ENCODE data around the gene TMEM204. TPM values are rescaled to one million over a fixed set of nuclear protein-coding genes. Genes with fewer than 3 reads are reported as not detected.

Gene TMEM204
- total RNA-seq, 4 donors from 2014 or later, result 14.7 to 27.7 (median 22.1) TPM

GRCh38 chr16:1510272-1510671 is 23.2 kb upstream of the TMEM204 start:
- no peaks in the 10 kb centered on the region for H3K27me3 ChIP-seq
- peak; percentile 40 to 43 for ATAC-seq
- peaks cover 15 to 19% of the 10 kb centered on the region in 2 donors for H3K4me1 ChIP-seq
- intact Hi-C loops (cut with DNase I; ENCODE audit: low total_unique reads), result no loop called here
- H3K9me3 ChIP-seq, result no peaks in the 10 kb centered on the region
- H3K36me3 ChIP-seq, result peaks cover 0 to 16% of the 10 kb centered on the region in 2 donors
- TF ChIP-seq CTCF (IDR thresholded peaks at IDR 0.05 in 4 of 5, conservative IDR thresholded peaks at IDR 0.05 in 1 of 5) (no peak), POLR2A (IDR thresholded peaks at IDR 0.05) (no peak)
- peak overlapping the region; percentile 77 to 90 (median 84) for H3K27ac ChIP-seq
- in situ Hi-C loops (cut with MboI; ENCODE audit: low sequenced_read_pairs in 4 of 4), result no loop called here
- H3K4me3 ChIP-seq, result peak overlapping the region in 2 of 4 donors; percentile 11 to 13
- DNase-seq, result no peak

- peaks cover 15 to 19% of the 10 kb centered on the region in 2 donors for H3K4me1 ChIP-seq
- intact Hi-C loops (cut with DNase I; ENCODE audit: low total_unique reads), result no loop called here
- ATAC-seq (no peak), DNase-seq (no peak)
- H3K27ac ChIP-seq, result peak overlapping the region in 3 of 4 donors; percentile 77 to 90 (median 85)
- in situ Hi-C loops (cut with MboI; ENCODE audit: low sequenced_read_pairs in 4 of 4), result no loop called here
- no peaks in the 10 kb centered on the region for H3K27me3 ChIP-seq
- H3K9me3 ChIP-seq, result no peaks in the 10 kb centered on the region
- no peak for TF ChIP-seq CTCF (IDR thresholded peaks at IDR 0.05 in 4 of 5, conservative IDR thresholded peaks at IDR 0.05 in 1 of 5)
- H3K4me3 ChIP-seq, result no peak overlapping the region
- peaks cover 0 to 14% of the 10 kb centered on the region in 2 donors for H3K36me3 ChIP-seq
Measured at GRCh38 chr16:1510941-1511351, 22.5 kb upstream of the TMEM204 start.

- intact Hi-C loops (cut with DNase I; ENCODE audit: low total_unique reads) (no loop called here), in situ Hi-C loops (cut with MboI; ENCODE audit: low sequenced_read_pairs in 4 of 4) (no loop called here)
- peaks cover 15 to 19% of the 10 kb centered on the region in 2 donors for H3K4me1 ChIP-seq
- ATAC-seq (no peak), DNase-seq (no peak)
- peak overlapping the region in 1 of 4 donors; percentile 90 for H3K27ac ChIP-seq
- H3K9me3 ChIP-seq, result no peaks in the 10 kb centered on the region
- no peaks in the 10 kb centered on the region for H3K27me3 ChIP-seq
- no peak for TF ChIP-seq CTCF (IDR thresholded peaks at IDR 0.05 in 4 of 5, conservative IDR thresholded peaks at IDR 0.05 in 1 of 5)
- TF ChIP-seq POLR2A (IDR thresholded peaks at IDR 0.05), result no peak
- H3K36me3 ChIP-seq, result peaks cover 0 to 5% of the 10 kb centered on the region in 2 donors
- H3K4me3 ChIP-seq, result no peak overlapping the region
Measured at GRCh38 chr16:1511662-1512569, 21.6 kb upstream of the TMEM204 start.

GRCh38 chr16:1512774-1513173 is 20.7 kb upstream of the TMEM204 start:
- H3K27ac ChIP-seq, result peak overlapping the region in 2 of 4 donors; percentile 8 to 38
- intact Hi-C loops (cut with DNase I; ENCODE audit: low total_unique reads) (no loop called here), in situ Hi-C loops (cut with MboI; ENCODE audit: low sequenced_read_pairs in 4 of 4) (no loop called here)
- H3K9me3 ChIP-seq, result no peaks in the 10 kb centered on the region
- no peak overlapping the region for H3K4me3 ChIP-seq
- DNase-seq, result no peak
- TF ChIP-seq POLR2A (IDR thresholded peaks at IDR 0.05), result no peak
- no peak for TF ChIP-seq CTCF (IDR thresholded peaks at IDR 0.05 in 4 of 5, conservative IDR thresholded peaks at IDR 0.05 in 1 of 5)
- no peaks in the 10 kb centered on the region for H3K36me3 ChIP-seq
- ATAC-seq, result no peak
- no peaks in the 10 kb centered on the region for H3K27me3 ChIP-seq
- H3K4me1 ChIP-seq, result peaks cover 15 to 19% of the 10 kb centered on the region in 2 donors
